ENCODE data around the gene CHMP4A.
"Not testable (repeated sequence)": the region's sequence is repeated elsewhere in the genome, so short reads cannot be mapped to it uniquely, and the experiment has no call there.

CHMP4A gene

DNA sequence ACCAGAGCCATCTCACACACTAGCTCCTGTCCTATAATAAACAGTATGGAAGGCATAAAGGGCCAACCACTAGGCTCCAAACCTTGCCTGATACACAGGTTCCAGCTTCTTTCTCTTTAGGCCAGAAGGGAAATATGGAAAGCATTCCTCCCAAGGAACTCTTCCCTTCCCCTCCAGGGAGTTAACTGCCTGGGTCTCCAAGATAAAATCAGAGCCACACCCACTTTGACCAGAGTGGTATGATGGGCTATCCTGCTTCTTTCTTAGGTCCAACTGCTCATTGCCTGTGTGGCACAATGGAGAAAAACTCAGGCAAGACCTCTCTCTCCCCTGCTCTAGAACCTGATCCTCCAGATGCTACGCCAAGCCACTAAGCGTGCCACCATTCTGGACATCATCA is 5.7 kb downstream of the CHMP4A start:
- H3K4me3 ChIP-seq (ENCODE audit: control insufficient read depth, low read depth, low read length) = no peak overlapping the region
- TF ChIP-seq, protein P1, sequence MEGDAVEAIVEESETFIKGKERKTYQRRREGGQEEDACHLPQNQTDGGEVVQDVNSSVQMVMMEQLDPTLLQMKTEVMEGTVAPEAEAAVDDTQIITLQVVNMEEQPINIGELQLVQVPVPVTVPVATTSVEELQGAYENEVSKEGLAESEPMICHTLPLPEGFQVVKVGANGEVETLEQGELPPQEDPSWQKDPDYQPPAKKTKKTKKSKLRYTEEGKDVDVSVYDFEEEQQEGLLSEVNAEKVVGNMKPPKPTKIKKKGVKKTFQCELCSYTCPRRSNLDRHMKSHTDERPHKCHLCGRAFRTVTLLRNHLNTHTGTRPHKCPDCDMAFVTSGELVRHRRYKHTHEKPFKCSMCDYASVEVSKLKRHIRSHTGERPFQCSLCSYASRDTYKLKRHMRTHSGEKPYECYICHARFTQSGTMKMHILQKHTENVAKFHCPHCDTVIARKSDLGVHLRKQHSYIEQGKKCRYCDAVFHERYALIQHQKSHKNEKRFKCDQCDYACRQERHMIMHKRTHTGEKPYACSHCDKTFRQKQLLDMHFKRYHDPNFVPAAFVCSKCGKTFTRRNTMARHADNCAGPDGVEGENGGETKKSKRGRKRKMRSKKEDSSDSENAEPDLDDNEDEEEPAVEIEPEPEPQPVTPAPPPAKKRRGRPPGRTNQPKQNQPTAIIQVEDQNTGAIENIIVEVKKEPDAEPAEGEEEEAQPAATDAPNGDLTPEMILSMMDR (IDR thresholded peaks at IDR 0.05; ENCODE audit: control insufficient read depth, insufficient read depth, low read depth, low read length, missing control alignments) = no peak
- DNase-seq (ENCODE audit: low read depth) = no peak

DNA sequence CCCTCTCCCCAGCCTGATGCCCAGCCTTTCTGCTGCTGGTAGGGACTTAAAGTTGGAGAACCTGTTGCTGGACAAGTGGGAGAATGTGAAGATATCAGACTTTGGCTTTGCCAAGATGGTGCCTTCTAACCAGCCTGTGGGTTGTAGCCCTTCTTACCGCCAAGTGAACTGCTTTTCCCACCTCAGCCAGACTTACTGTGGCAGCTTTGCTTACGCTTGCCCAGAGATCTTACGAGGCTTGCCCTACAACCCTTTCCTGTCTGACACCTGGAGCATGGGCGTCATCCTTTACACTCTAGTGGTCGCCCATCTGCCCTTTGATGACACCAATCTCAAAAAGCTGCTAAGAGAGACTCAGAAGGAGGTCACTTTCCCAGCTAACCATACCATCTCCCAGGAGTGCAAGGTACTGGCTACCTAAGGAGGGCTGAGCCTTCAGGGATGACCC is 6.2 kb downstream of the CHMP4A start:
- TF ChIP-seq, protein P1 (IDR thresholded peaks at IDR 0.05; ENCODE audit: control insufficient read depth, insufficient read depth, low read depth, low read length, missing control alignments) = no peak
- no peak overlapping the region for H3K4me3 ChIP-seq (ENCODE audit: control insufficient read depth, low read depth, low read length)
- DNase-seq (ENCODE audit: low read depth) = no peak

DNA sequence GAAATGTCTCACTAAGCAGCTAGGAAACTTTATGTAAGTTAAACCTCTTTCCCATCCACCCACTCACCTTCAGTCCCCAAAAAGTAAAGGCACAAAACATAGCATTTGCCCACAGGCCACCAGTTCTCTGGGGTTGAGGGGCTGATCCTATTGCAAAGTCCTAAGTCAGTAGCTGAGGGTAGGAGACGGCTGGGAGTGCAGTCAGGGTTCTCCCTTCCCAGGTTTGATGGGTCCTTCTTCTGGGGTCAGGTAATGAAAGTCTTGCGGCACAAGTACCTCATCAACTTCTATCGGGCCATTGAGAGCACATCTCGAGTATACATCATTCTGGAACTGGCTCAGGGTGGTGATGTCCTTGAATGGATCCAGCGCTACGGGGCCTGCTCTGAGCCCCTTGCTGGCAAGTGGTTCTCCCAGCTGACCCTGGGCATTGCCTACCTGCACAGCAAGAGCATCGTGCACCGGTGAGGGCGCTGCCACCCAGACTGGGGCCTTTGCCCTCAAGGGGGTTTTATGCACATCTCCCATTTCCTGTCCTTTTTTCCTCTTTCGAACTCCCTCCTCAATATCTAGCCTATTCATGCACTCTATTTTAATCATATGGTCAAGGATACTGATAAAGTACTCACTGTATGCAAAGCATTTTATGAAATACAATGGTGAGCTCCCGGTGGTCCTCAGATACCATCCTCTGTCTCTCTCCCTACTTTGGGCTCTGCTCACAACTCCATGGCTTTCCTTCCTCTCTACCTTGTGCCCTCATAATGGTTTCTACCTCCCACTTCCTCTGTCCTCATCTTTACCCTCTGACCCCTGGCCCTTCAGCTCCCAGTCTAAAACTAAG is 6.8 kb downstream of the CHMP4A start:
- H3K4me3 ChIP-seq (ENCODE audit: control insufficient read depth, low read depth, low read length) = no peak overlapping the region
- TF ChIP-seq, protein P1 (IDR thresholded peaks at IDR 0.05; ENCODE audit: control insufficient read depth, insufficient read depth, low read depth, low read length, missing control alignments) = no peak
- no peak for DNase-seq (ENCODE audit: low read depth)

DNA sequence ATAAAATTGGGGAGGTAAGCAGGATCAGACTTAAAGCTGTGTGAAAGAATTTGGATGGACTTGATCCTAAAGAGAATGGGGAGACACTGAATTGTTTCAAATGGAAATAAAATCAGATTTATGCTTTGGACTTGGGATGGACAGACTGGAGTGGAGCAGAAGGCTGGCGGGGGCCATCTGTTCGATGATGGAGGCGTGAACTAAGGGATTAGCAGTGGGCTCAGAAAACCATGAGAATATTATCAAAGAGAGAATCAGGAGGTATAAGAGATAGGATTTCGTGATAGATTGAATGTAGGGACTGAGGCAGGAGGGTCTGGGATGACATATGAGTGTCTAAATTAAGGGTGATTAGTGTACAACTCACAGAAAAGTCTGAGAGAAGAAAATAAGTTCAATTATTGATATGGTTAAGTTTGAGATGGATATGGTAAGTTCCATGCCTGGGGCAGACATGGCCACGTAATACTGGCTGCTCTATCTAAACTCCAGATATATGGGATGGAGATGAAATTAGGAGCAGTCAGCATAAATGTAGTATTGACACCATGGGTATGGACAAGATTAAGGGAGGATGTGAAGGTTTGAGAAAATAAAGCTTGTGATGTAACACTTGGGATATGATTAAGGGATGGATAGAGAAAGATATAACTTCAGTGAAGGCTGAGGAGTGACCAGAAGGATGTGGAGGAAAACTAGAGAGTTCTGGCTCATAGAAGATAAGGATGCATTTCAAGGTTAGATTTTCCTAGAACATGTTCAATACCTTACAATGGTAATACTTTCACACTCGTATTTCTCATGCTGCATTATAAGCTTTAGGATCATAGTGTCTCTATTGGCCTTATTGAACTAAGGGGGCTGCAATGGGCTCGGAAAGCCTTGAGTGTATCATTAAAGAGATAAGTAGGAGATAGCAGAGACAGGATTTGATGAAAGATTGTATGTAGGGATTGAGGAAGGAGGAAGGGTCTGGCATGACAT is 8.8 kb downstream of the CHMP4A start:
- DNase-seq (ENCODE audit: low read depth) = no peak
- no peak overlapping the region for H3K4me3 ChIP-seq (ENCODE audit: control insufficient read depth, low read depth, low read length)
- TF ChIP-seq, protein P1 (IDR thresholded peaks at IDR 0.05; ENCODE audit: control insufficient read depth, insufficient read depth, low read depth, low read length, missing control alignments) = no peak

DNA sequence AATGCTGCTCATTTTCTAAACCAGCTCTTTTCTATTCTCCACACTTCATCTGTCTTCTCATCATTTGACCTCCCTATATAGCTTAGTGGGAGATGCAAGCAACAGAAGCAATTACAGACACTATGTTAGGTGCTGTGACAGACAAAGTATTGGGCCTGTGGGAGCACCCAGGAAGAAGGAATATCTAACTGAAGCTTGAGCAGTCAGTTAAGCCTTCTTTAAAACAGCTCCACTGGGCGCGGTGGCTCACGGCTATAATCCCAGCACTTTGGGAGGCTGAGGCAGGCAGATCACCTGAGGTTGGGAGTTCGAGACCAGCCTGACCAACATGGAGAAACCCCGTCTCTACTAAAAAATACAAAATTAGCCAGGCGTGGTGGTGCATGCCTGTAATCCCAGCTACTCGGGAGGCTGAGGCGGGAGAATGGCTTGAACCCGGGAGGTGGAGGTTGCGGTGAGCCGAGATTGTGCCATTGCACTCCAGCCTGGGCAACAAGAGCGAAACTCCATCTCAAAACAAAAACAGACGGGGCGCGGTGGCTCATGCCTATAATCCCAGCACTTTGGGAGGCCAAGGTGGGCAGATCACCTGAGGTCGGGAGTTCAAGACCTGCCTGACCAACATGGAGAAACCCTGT is 9.9 kb downstream of the CHMP4A start:
- not testable (repeated sequence) for DNase-seq (ENCODE audit: low read depth); H3K4me3 ChIP-seq (ENCODE audit: control insufficient read depth, low read depth, low read length)

DNA sequence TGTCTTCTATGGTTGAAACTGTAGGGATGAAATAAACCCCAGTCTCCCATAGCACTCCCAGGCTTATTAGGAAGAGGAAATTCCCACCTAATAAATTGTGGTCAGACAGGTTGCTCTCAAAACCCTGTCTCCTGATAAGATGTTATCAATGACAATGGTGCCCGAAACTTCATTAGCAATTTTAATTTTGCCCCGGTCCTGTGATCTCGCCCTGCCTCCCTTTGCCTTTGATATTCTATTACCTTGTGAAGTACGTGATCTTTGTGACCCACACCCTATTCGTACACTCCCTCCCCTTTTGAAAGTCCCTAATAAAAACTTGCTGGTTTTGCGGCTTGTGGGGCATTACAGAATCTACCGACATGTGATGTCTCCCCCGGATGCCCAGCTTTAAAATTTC is 10.8 kb downstream of the CHMP4A start:
- H3K4me3 ChIP-seq (ENCODE audit: control insufficient read depth, low read depth, low read length); DNase-seq (ENCODE audit: low read depth): not testable (repeated sequence)

DNA sequence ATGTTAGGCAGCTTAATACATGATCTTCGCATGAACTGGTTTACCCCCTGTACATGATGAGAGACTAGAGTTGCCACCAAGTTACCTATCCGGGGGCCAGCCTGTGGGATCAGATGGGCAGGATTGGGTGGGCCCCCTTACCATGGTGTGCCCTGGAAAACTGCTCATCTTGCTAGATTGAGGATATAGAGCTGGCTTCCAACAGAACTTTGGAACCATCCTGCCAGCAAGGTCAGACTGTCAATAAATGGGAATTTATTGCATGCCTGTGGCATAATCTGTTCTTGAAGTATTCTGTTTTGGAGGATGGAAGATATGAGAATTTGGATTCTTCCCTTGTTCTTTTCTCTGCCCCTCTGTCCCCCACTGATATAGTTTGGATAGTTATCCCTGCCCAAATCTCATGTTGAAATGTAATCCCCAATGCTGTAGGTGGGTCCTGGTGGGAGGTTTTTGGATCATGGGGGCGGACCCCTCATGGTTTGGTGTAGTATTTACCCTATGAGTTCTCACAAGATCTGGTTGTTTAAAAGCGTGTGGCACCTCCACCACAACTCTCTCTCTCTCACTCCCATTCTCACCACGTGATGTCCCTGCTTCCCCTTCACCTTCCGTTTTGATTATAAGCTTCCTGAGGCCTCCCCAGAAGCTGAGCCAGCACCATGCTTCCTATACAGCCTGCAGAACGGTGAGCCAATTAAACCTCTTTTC is 14.3 kb downstream of the CHMP4A start:
- TF ChIP-seq, protein P1 (IDR thresholded peaks at IDR 0.05; ENCODE audit: control insufficient read depth, insufficient read depth, low read depth, low read length, missing control alignments) = no peak
- no peak overlapping the region for H3K4me3 ChIP-seq (ENCODE audit: control insufficient read depth, low read depth, low read length)
- no peak for DNase-seq (ENCODE audit: low read depth)

Measured in AG09309 (cell line).